ENCODE measurements around the gene ZCCHC2. TPM values are rescaled to one million over a fixed set of nuclear protein-coding genes. Genes with fewer than 3 reads are reported as not detected.

Gene ZCCHC2
- total and polyA plus RNA-seq, 2 of the 13 experiments (the other 11 are each of a cell fraction or from before 2014, with no cell fraction given), result 62.5 to 76.1 TPM

- no peak overlapping the region for H2AFZ ChIP-seq (ENCODE audit: low read length)
- in situ Hi-C loops (cut with HindIII; ENCODE audit: extremely low pct_ligation_motif_present, low pct_unique_long_range_greater_than_20kb), result loop anchor here (25.0 kb wide), 1 partner anchor 373 kb away; no protein-coding TSS in a partner anchor
- ATAC-seq, result no peak
- H3K79me2 ChIP-seq (ENCODE audit: insufficient read depth, low read length), result no peaks in the 10 kb centered on the region
- H3K4me1 ChIP-seq (ENCODE audit: insufficient read depth, low read length), result peaks cover 28% of the 10 kb centered on the region
- DNase-seq (ENCODE audit: low spot score), result no peak
- H4K20me1 ChIP-seq (ENCODE audit: insufficient read depth, low read length), result no peaks in the 10 kb centered on the region
- no peak overlapping the region for H3K9ac ChIP-seq (ENCODE audit: insufficient read depth, low read depth, low read length)
- no peak overlapping the region for H3K4me3 ChIP-seq (replicated peaks in 1 of 3; ENCODE audit: insufficient read depth in 1 of 3, low read depth in 2 of 3, low read length in 3 of 3)
- H3K4me2 ChIP-seq (ENCODE audit: low read depth, low read length), result no peak overlapping the region
- TF ChIP-seq ZNF646 (CRISPR knock-in tag; IDR thresholded peaks at IDR 0.05), result no peak
- TF ChIP-seq ZFAT (CRISPR knock-in tag; conservative IDR thresholded peaks at IDR 0.05), result no peak
- TF ChIP-seq RARG (CRISPR knock-in tag; IDR thresholded peaks at IDR 0.05; ENCODE audit: low read depth), result no peak
- no peak for TF ChIP-seq CBX1 (IDR thresholded peaks at IDR 0.05; ENCODE audit: low read depth)
- no peak for TF ChIP-seq ZNF230 (CRISPR knock-in tag; IDR thresholded peaks at IDR 0.05)
- TF ChIP-seq NCOA2 (CRISPR knock-in tag; IDR thresholded peaks at IDR 0.05), result no peak
- no peak for TF ChIP-seq RFXAP (CRISPR knock-in tag; IDR thresholded peaks at IDR 0.05; ENCODE audit: borderline replicate concordance)
- TF ChIP-seq MIXL1 (CRISPR knock-in tag; IDR thresholded peaks at IDR 0.05), result no peak
- POLR2A ChIA-PET, result no interaction called here
- no peak overlapping the region for H3K27ac ChIP-seq (ENCODE audit: extremely low read length, insufficient read depth, low read length)
- FAIRE-seq, result no peak
- H3K36me3 ChIP-seq (replicated peaks in 1 of 2; ENCODE audit: control insufficient read depth in 1 of 2, insufficient read depth in 2 of 2, low read length in 2 of 2), result no peaks in the 10 kb centered on the region
- H3K27me3 ChIP-seq (ENCODE audit: control insufficient read depth in 1 of 2, insufficient read depth in 2 of 2, low read length in 2 of 2), result peaks cover 7 to 42% of the 10 kb centered on the region in 2 experiments; a peak in 4 of 5 replicates
- intact Hi-C loops (cut with micrococcal nuclease; ENCODE audit: unreplicated experiment), result no loop called here
- WGBS (ENCODE audit: low lambda C conversion rate), result 42% methylated on average over 9 of the region's 9 CpGs
- BruUV-seq (replicated peaks), result no TSS peak
- no peaks in the 10 kb centered on the region for H3K9me3 ChIP-seq (ENCODE audit: low read length)
- CTCF ChIA-PET (ENCODE audit: low intra/inter-chr PET ratio, low total read pairs), result no interaction called here
These were observed 91.7 kb downstream of the ZCCHC2 start for GRCh38 chr18:62614494-62614893.
